ENCODE measurements around the gene COBL. TPM values are rescaled to one million over a fixed set of nuclear protein-coding genes. Genes with fewer than 3 reads are reported as not detected.

COBL gene
- total RNA-seq, 2 donors from 2014 or later, result 1.4 to 1.6 TPM

DNA sequence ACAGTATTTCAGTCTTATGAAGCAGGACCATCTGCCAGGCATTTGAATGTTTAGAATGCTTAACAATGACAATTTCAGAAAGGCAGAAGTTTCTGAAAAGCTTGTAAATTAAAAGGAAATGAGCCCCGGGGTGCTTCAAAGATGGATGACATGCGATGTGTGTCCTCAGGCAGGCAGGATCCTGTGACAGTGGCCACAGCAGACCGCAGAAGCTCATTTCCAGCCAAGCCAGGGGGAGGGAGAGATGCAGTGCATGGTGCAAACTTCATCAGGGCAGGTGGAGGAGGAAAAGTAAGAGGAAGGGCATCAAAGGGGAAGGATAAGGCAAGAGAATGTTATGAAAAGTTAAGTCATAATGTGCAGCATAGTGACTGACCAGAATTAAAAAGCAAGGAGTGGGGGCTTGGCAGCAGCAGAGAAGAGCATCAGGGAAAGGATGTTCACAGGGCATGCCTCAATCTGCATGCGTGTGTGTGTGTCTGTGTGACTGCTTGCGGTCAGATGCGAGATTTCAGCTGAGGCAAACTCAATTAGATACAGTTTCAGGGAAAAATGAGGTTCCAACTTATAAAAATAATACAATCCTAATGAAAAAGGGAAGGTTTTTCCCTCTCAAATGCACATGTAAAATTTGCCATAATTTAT, 173.7 kb downstream of the COBL start:
- ATAC-seq (ENCODE audit: insufficient number of reproducible peaks, low FRiP score, low read depth), result no peak
- no peak overlapping the region for H3K27ac ChIP-seq
- no peak for DNase-seq (ENCODE audit: low spot score)
- peaks cover 9% of the 10 kb centered on the region for H3K9me3 ChIP-seq
- no peaks in the 10 kb centered on the region for H3K36me3 ChIP-seq
- no peak overlapping the region for H3K4me3 ChIP-seq
- no peaks in the 10 kb centered on the region for H3K27me3 ChIP-seq (replicated peaks; ENCODE audit: insufficient read depth)
- TF ChIP-seq, protein P1, sequence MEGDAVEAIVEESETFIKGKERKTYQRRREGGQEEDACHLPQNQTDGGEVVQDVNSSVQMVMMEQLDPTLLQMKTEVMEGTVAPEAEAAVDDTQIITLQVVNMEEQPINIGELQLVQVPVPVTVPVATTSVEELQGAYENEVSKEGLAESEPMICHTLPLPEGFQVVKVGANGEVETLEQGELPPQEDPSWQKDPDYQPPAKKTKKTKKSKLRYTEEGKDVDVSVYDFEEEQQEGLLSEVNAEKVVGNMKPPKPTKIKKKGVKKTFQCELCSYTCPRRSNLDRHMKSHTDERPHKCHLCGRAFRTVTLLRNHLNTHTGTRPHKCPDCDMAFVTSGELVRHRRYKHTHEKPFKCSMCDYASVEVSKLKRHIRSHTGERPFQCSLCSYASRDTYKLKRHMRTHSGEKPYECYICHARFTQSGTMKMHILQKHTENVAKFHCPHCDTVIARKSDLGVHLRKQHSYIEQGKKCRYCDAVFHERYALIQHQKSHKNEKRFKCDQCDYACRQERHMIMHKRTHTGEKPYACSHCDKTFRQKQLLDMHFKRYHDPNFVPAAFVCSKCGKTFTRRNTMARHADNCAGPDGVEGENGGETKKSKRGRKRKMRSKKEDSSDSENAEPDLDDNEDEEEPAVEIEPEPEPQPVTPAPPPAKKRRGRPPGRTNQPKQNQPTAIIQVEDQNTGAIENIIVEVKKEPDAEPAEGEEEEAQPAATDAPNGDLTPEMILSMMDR (IDR thresholded peaks at IDR 0.05), result no peak
- H3K4me1 ChIP-seq (ENCODE audit: control insufficient read depth in 1 of 2, low read depth in 2 of 2), result no peaks in the 10 kb centered on the region

DNA sequence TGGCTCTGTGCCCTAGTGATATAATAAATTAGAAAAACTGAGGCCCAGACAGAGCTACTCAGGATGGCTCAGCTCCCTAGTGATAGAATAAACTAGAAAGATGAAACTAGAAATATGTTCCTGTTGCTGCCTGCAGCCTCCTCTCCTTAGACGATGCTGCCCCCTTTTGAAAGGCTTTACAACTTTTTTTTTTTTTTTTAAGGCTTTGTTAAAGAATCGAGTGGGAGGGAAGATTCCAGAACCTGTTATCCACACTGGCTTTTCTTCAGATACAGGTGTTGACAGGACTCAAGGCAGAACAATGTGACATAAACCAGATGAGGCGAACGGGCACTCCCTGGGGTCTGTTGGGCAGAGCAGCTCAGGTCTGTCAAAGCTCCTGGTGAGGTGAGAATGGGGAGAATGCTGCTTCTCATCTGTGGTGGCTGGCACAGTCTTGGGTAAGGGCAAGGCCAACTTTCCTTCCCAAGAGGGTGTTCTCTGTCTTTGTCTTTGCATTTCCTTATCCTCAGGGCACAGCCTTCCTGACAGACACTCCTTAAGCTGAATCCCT, 175.1 kb downstream of the COBL start:
- TF ChIP-seq, protein P1 (IDR thresholded peaks at IDR 0.05), result peak; percentile 31
- Histone ChIP-seq H3K4me1 (ENCODE audit: control insufficient read depth in 1 of 2, low read depth in 2 of 2) (no peaks in the 10 kb centered on the region), H3K36me3 (no peaks in the 10 kb centered on the region), H3K4me3 (no peak overlapping the region), H3K9me3 (peaks cover under 1% of the 10 kb centered on the region), H3K27me3 (replicated peaks; ENCODE audit: insufficient read depth) (no peaks in the 10 kb centered on the region), H3K27ac (no peak overlapping the region)
- ATAC-seq (ENCODE audit: insufficient number of reproducible peaks, low FRiP score, low read depth) (no peak), DNase-seq (ENCODE audit: low spot score) (no peak)

DNA sequence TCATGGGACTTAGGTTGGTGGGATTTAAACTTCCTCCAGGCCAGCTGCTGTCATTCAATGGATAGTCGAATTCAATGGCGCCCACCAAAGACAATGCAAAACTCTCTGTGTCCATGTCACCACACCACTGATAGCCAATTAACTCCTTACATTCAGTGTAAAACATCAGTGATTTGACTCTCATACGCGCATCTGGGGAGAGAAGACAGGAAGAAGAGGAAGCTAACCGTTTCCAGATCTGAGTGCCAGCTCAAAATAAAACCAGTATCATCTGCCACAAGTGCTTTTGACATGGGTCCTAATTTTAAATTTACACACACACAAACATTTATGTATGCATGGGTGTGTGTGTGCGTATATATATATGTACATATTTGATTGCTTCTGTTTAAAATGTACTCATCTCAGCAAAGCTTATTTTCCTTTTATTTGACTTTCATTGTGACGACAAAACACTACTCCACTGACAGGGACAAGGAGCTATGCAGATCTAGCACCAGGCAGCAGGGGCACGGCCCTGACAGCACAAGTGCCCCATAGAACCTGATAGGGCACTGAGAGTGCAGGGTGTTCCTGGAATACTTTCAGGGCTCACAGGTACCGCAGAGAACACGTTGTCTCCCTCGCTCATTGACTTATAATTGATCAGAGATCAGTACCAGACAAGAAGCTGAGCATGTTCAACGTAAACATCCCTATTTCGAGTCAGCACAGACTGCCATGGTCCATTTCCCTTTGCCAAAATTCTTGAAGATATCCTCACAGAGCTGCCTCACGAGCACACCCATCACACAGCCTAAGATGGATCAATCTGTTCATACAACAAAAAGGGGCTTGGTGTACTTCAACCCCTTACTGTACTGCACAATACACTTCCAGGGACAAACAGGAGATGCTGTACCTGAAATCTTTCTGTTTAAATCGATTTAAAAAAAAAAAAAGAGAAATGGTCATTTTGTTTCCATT, 176.1 kb downstream of the COBL start:
- no peak for DNase-seq (ENCODE audit: low spot score)
- ATAC-seq (ENCODE audit: insufficient number of reproducible peaks, low FRiP score, low read depth), result no peak
- Histone ChIP-seq H3K27me3 (replicated peaks; ENCODE audit: insufficient read depth) (no peaks in the 10 kb centered on the region), H3K27ac (no peak overlapping the region), H3K4me1 (ENCODE audit: control insufficient read depth in 1 of 2, low read depth in 2 of 2) (no peaks in the 10 kb centered on the region), H3K36me3 (no peaks in the 10 kb centered on the region), H3K4me3 (no peak overlapping the region), H3K9me3 (no peaks in the 10 kb centered on the region)
- TF ChIP-seq, protein P1 (IDR thresholded peaks at IDR 0.05), result no peak

DNA sequence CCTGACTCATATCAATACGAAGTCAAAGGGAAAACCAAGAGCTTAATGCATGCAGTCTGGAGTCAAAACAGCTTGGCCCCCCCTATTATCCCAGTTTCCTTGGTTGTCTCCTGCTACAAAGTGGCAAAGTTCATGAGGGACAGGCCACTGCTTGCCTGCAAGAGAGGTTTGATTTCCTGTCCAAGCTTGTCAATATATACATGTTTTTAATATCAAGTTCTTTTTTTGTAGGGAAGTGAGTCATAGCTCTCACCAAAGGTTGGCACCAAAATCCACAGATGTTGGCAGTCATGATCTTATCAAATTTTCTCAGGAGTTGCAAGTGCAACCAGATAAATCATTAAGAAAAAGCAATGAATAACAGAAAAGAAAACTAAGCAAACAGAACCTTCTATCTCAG, 176.8 kb downstream of the COBL start:
- DNase-seq (ENCODE audit: low spot score), result no peak
- no peak overlapping the region for H3K27ac ChIP-seq

More for the DNA sequence above, 176.8 kb downstream of the COBL start:
- no peaks in the 10 kb centered on the region for H3K9me3 ChIP-seq
- ATAC-seq (ENCODE audit: insufficient number of reproducible peaks, low FRiP score, low read depth), result no peak
- H3K4me1 ChIP-seq (ENCODE audit: control insufficient read depth in 1 of 2, low read depth in 2 of 2), result no peaks in the 10 kb centered on the region
- TF ChIP-seq, protein P1 (IDR thresholded peaks at IDR 0.05), result no peak
- H3K4me3 ChIP-seq, result no peak overlapping the region
- H3K27me3 ChIP-seq (replicated peaks; ENCODE audit: insufficient read depth), result no peaks in the 10 kb centered on the region
- H3K36me3 ChIP-seq, result no peaks in the 10 kb centered on the region

Measured in thoracic aorta (tissue), 2 donors.